GM12864 (cell line): ENCODE results near the gene TRAF7.

Source experiments
- DNase-seq: peaks from one replicate; pipeline ENCODE4 v3.0.0-alpha.2; 2011; ENCODE audit warnings: low read depth
- H3K4me3 ChIP-seq: 2 replicates; pipeline ENCODE4 v1.5.1; 2011; ENCODE audit warnings: mild to moderate bottlenecking, low read depth, low read length, control low read depth
- CTCF ChIP-seq: IDR thresholded peaks from 2 replicates; pipeline ENCODE4 v1.5.1; 2011; ENCODE audit warnings: low read depth, mild to moderate bottlenecking, moderate library complexity, low read length, control low read depth, inconsistent platforms; ENCODE audit errors: missing control alignments

Gene TRAF7

GRCh38 chr16:2176047-2176446 lies 20.5 kb downstream of the TRAF7 start:
- no peak for DNase-seq
- H3K4me3 ChIP-seq, result no peak overlapping the region
- TF ChIP-seq CTCF, result no peak

GRCh38 chr16:2177101-2177500 lies 21.5 kb downstream of the TRAF7 start:
- H3K4me3 ChIP-seq, result no peak overlapping the region
- TF ChIP-seq CTCF, result no peak
- no peak for DNase-seq

GRCh38 chr16:2177561-2177960 lies 22.0 kb downstream of the TRAF7 start:
- TF ChIP-seq CTCF, result no peak
- DNase-seq, result no peak
- H3K4me3 ChIP-seq, result no peak overlapping the region

GRCh38 chr16:2178321-2179106 lies 22.9 kb downstream of the TRAF7 start:
- no peak for DNase-seq
- no peak overlapping the region for H3K4me3 ChIP-seq
- no peak for TF ChIP-seq CTCF

GRCh38 chr16:2179107-2179501 lies 23.5 kb downstream of the TRAF7 start:
- DNase-seq, result no peak
- H3K4me3 ChIP-seq, result no peak overlapping the region
- TF ChIP-seq CTCF, result no peak

GRCh38 chr16:2179576-2179975 lies 24.0 kb downstream of the TRAF7 start:
- no peak overlapping the region for H3K4me3 ChIP-seq
- TF ChIP-seq CTCF, result no peak
- DNase-seq, result no peak

- no peak for TF ChIP-seq CTCF
- no peak overlapping the region for H3K4me3 ChIP-seq
- DNase-seq, result no peak
These were observed 24.9 kb downstream of the TRAF7 start for GRCh38 chr16:2180461-2180860.
